ENCODE measurements around the gene TRMU. TPM values are rescaled to one million over a fixed set of nuclear protein-coding genes. Genes with fewer than 3 reads are reported as not detected.

Gene TRMU
- total RNA-seq, 6 experiments from 2014 or later = 17.2 to 24.2 (median 19.9) TPM

- no peak for ATAC-seq
- no peaks in the 10 kb centered on the region for H3K36me3 ChIP-seq
- 69% methylated on average over 8 of the region's 20 CpGs for WGBS (ENCODE audit: insufficient coverage, low coverage, low lambda C conversion rate, missing lambda C conversion rate)
- no peaks in the 10 kb centered on the region for H3K9me3 ChIP-seq
- no peak overlapping the region for H3K27ac ChIP-seq
- H3K4me3 ChIP-seq = no peak overlapping the region
- no peak for TF ChIP-seq POLR2A (IDR thresholded peaks at IDR 0.05)
- no peaks in the 10 kb centered on the region for H3K27me3 ChIP-seq
- H3K4me1 ChIP-seq = no peaks in the 10 kb centered on the region
- intact Hi-C loops (cut with DNase I) = no loop called here
- DNase-seq = peak in 1 of 3 donors; percentile 44
Observed at GRCh38 chr22:46317646-46318045, 17.9 kb upstream of the TRMU start.

GRCh38 chr22:46318576-46318975, 16.9 kb upstream of the TRMU start:
- peak in 1 of 3 donors; percentile 38 for DNase-seq
- WGBS (ENCODE audit: insufficient coverage, low coverage, low lambda C conversion rate, missing lambda C conversion rate) = 93% methylated on average over 6 of the region's 15 CpGs

GRCh38 chr22:46319319-46319718, 16.2 kb upstream of the TRMU start:
- Histone ChIP-seq H3K36me3 (no peaks in the 10 kb centered on the region), H3K9me3 (no peaks in the 10 kb centered on the region), H3K4me1 (no peaks in the 10 kb centered on the region), H3K4me3 (no peak overlapping the region), H3K27me3 (no peaks in the 10 kb centered on the region), H3K27ac (no peak overlapping the region)
- TF ChIP-seq POLR2A (IDR thresholded peaks at IDR 0.05) (no peak), CTCF (IDR thresholded peaks at IDR 0.05) (no peak)
- ATAC-seq = no peak
- 100% methylated on average over 1 of the region's 10 CpGs for WGBS (ENCODE audit: insufficient coverage, low coverage, low lambda C conversion rate, missing lambda C conversion rate)
- intact Hi-C loops (cut with DNase I) = no loop called here
- peak in 1 of 3 donors; percentile 39 for DNase-seq

More at GRCh38 chr22:46318576-46318975, 16.9 kb upstream of the TRMU start:
- intact Hi-C loops (cut with DNase I) = no loop called here
- TF ChIP-seq CTCF (IDR thresholded peaks at IDR 0.05) (no peak), POLR2A (IDR thresholded peaks at IDR 0.05) (no peak)
- no peak for ATAC-seq
- Histone ChIP-seq H3K9me3 (no peaks in the 10 kb centered on the region), H3K27me3 (no peaks in the 10 kb centered on the region), H3K4me1 (no peaks in the 10 kb centered on the region), H3K36me3 (no peaks in the 10 kb centered on the region), H3K4me3 (no peak overlapping the region), H3K27ac (no peak overlapping the region)

- DNase-seq (peak in 1 of 3 donors; percentile 33), ATAC-seq (no peak)
- H3K4me1 ChIP-seq = no peaks in the 10 kb centered on the region
- no peaks in the 10 kb centered on the region for H3K36me3 ChIP-seq
- intact Hi-C loops (cut with DNase I) = loop anchor here in 1 of 2 donors (10.0 kb wide), 1 partner anchor 325 kb away; no protein-coding TSS in a partner anchor
- no peaks in the 10 kb centered on the region for H3K27me3 ChIP-seq
- H3K27ac ChIP-seq = no peak overlapping the region
- H3K9me3 ChIP-seq = no peaks in the 10 kb centered on the region
- no peak for TF ChIP-seq CTCF (IDR thresholded peaks at IDR 0.05)
- no peak for TF ChIP-seq POLR2A (IDR thresholded peaks at IDR 0.05)
- H3K4me3 ChIP-seq = no peak overlapping the region
- WGBS (ENCODE audit: insufficient coverage, low coverage, low lambda C conversion rate, missing lambda C conversion rate) = 66% methylated on average over 3 of the region's 14 CpGs
Observed at GRCh38 chr22:46320166-46320710, 15.3 kb upstream of the TRMU start.

GRCh38 chr22:46320716-46321386, 14.7 kb upstream of the TRMU start:
- 98% methylated on average over 10 of the region's 20 CpGs for WGBS (ENCODE audit: insufficient coverage, low coverage, low lambda C conversion rate, missing lambda C conversion rate)
- H3K36me3 ChIP-seq = no peaks in the 10 kb centered on the region
- intact Hi-C loops (cut with DNase I) = loop anchor here in 1 of 2 donors (10.0 kb wide), 1 partner anchor 326 kb away; no protein-coding TSS in a partner anchor
- H3K9me3 ChIP-seq = no peaks in the 10 kb centered on the region
- H3K4me3 ChIP-seq = no peak overlapping the region
- no peak for ATAC-seq
- no peak overlapping the region for H3K27ac ChIP-seq
- no peak for DNase-seq
- TF ChIP-seq POLR2A (IDR thresholded peaks at IDR 0.05) (no peak), CTCF (IDR thresholded peaks at IDR 0.05) (no peak)
- H3K4me1 ChIP-seq = no peaks in the 10 kb centered on the region
- no peaks in the 10 kb centered on the region for H3K27me3 ChIP-seq
